Liver (tissue), 9 donors: Measurements from ENCODE around the gene CAMSAP1. TPM values are rescaled to one million over a fixed set of nuclear protein-coding genes. Genes with fewer than 3 reads are reported as not detected.
A peak's percentile ranks its signal among the peaks of the same experiment; 100 is the strongest.

Experiments used
- DNase-seq: peaks from one replicate; pipeline ENCODE4 v3.0.0-alpha.2; 2017; ENCODE audit warnings: low spot score
- H3K27ac ChIP-seq, 2 donors: one replicate each; pipeline ENCODE4 v1.7.0; 2013; ENCODE audit warnings: inconsistent platforms in 2 of 2, low read length in 2 of 2, control low read depth in 1 of 2, low read depth in 1 of 2, mild to moderate bottlenecking in 1 of 2
- H3K27me3 ChIP-seq, 4 donors: one replicate each; pipeline versions ENCODE4 v1.6.1 to v1.7.0; 2013; ENCODE audit warnings: low read length in 3 of 4, inconsistent platforms in 1 of 4, mild to moderate bottlenecking in 1 of 4, moderate library complexity in 1 of 4; ENCODE audit not compliant: control insufficient read depth in 4 of 4, insufficient read depth in 4 of 4
- H3K36me3 ChIP-seq, 4 donors: one replicate each; pipeline versions ENCODE4 v1.6.1 to v1.7.0; 2013; ENCODE audit warnings: low read length in 3 of 4, mild to moderate bottlenecking in 3 of 4, low read depth in 1 of 4, moderate library complexity in 1 of 4; ENCODE audit not compliant: control insufficient read depth in 4 of 4, insufficient read depth in 3 of 4
- H3K4me1 ChIP-seq, 4 donors: one replicate each; pipeline versions ENCODE4 v1.6.1 to v1.7.0; 2013; ENCODE audit warnings: low read length in 3 of 4, mild to moderate bottlenecking in 3 of 4, moderate library complexity in 1 of 4; ENCODE audit not compliant: control insufficient read depth in 4 of 4, insufficient read depth in 4 of 4
- H3K4me3 ChIP-seq, 3 donors: one replicate each; pipeline versions ENCODE4 v1.6.1 to v1.7.0; 2013; ENCODE audit warnings: low read length in 3 of 3, control low read depth in 1 of 3, low read depth in 1 of 3, mild to moderate bottlenecking in 1 of 3
- H3K9ac ChIP-seq, 2 donors: one replicate each; pipeline ENCODE4 v1.7.0; 2013; ENCODE audit warnings: low read length in 2 of 2, mild to moderate bottlenecking in 2 of 2, moderate library complexity in 2 of 2, control low read depth in 1 of 2, low read depth in 1 of 2
- H3K9me3 ChIP-seq, 4 donors: one replicate each; pipeline versions ENCODE4 v1.6.1 to v1.7.0; 2013; ENCODE audit warnings: low read length in 3 of 4; ENCODE audit not compliant: control insufficient read depth in 4 of 4
- ATF3 ChIP-seq: IDR thresholded peaks from 2 replicates; pipeline ENCODE4 v1.6.1; 2016; ENCODE audit warnings: antibody characterized with exemption
- CTCF ChIP-seq: fragments of 150-350 bp; IDR thresholded peaks from 2 replicates; pipeline ENCODE4 v1.5.1; 2017; ENCODE audit warnings: improper control_type of control experiment, low read depth, low read length; ENCODE audit not compliant: missing input control
- EGR1 ChIP-seq, 2 donors: IDR thresholded peaks; 2 replicates each; pipeline ENCODE4 v1.6.1; 2016 to 2018; ENCODE audit warnings: antibody characterized with exemption in 2 of 2, low read depth in 2 of 2
- FOXA2 ChIP-seq: IDR thresholded peaks from 2 replicates; pipeline ENCODE4 v1.6.1; 2016; ENCODE audit warnings: antibody characterized with exemption
- GABPA ChIP-seq, 2 donors: IDR thresholded peaks in 1 of 2; conservative IDR thresholded peaks in 1 of 2; 2 replicates each; pipeline ENCODE4 v1.6.1; 2016; ENCODE audit warnings: antibody characterized with exemption in 2 of 2, mild to moderate bottlenecking in 1 of 2, moderate library complexity in 1 of 2
- HNF4A ChIP-seq, 2 donors: conservative IDR thresholded peaks; 2 replicates each; pipeline ENCODE4 v1.6.1; 2016; ENCODE audit warnings: antibody characterized with exemption in 2 of 2, mild to moderate bottlenecking in 2 of 2
- HNF4G ChIP-seq: IDR thresholded peaks from 2 replicates; pipeline ENCODE4 v1.6.1; 2016; ENCODE audit warnings: antibody characterized with exemption
- JUND ChIP-seq, 2 donors: IDR thresholded peaks; 2 replicates each; pipeline ENCODE4 v1.6.1; 2016; ENCODE audit warnings: antibody characterized with exemption in 2 of 2
- NR2F2 ChIP-seq: IDR thresholded peaks from 2 replicates; pipeline ENCODE4 v1.6.1; 2016; ENCODE audit warnings: antibody characterized with exemption
- RAD21 ChIP-seq, 2 donors: IDR thresholded peaks; 2 replicates each; pipeline ENCODE4 v1.6.1; 2016; ENCODE audit warnings: antibody characterized with exemption in 2 of 2, mild to moderate bottlenecking in 2 of 2
- RXRA ChIP-seq, 2 donors: IDR thresholded peaks; 2 replicates each; pipeline ENCODE4 v1.6.1; 2017 to 2018; ENCODE audit warnings: antibody characterized with exemption in 2 of 2, mild to moderate bottlenecking in 1 of 2
- SP1 ChIP-seq: IDR thresholded peaks from 2 replicates; pipeline ENCODE4 v1.6.1; 2018; ENCODE audit warnings: antibody characterized with exemption, mild to moderate bottlenecking
- TAF1 ChIP-seq: conservative IDR thresholded peaks from 2 replicates; pipeline ENCODE4 v1.6.1; 2016; ENCODE audit warnings: antibody characterized with exemption, mild to moderate bottlenecking
- YY1 ChIP-seq: IDR thresholded peaks from 2 replicates; pipeline ENCODE4 v1.6.1; 2016; ENCODE audit warnings: antibody characterized with exemption, mild to moderate bottlenecking
- ZBTB33 ChIP-seq: IDR thresholded peaks from 2 replicates; pipeline ENCODE4 v1.6.1; 2016; ENCODE audit warnings: antibody characterized with exemption
- WGBS: extraction: QIAGEN DNeasy Blood & Tissue Kit; methylation state at CpG from one replicate; pipeline ENCODE4 v1.1.7; 2013; 5-methylcytosine and 5-hydroxymethylcytosine counted together
- polyA plus RNA-seq, 2 donors: library from polyadenylated mRNA; stranded (reverse) in 1 of 2; unstranded in 1 of 2; fragments of 200-250 nt in 1 of 2; fragments of >200 nt in 1 of 2; fragmentation: Nextera tagmentation in 1 of 2; extraction: Ambion mirVana in 1 of 2; gene quantifications; one replicate each; pipeline versions ENCODE4 v1.2.1 to v1.2.3, GENCODE V29; 2013 to 2015
- total RNA-seq, 2 donors: library from RNA; depleted of rRNA; stranded (reverse); fragments of >200 nt; gene quantifications; one replicate each; pipeline ENCODE4 v1.2.3, GENCODE V29; 2014
- TF ChIP-seq, protein P1 (sequence below): IDR thresholded peaks from 2 replicates; pipeline ENCODE4 v1.6.1; 2016; ENCODE audit warnings: antibody characterized with exemption
- donor health status: healthy.
- donor health status: healthy.
- donor health status: healthy.
- donor health status: healthy.
- donor health status: healthy.

CAMSAP1 gene
- total and polyA plus RNA-seq, 4 donors: 0.97 to 6.4 (median 5.1) TPM

DNA sequence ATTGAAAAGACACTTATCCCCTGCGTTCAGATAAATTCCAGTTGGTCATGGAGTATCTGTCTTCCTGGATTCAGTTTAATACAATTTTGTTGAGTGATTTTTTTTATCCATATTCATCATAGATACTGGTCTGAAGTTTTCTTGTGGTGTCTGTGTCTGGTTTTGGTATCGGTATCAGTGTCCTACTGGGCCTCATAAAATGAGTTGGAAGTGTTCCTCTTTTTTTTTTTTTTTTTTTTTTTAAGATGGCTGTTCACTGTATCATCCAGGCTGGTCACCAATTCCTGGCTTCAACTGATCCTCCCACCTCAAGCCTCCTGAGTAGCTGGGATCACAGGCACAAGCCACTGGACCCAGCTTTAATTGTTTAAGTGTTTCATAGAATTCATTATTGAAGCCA lies 2.9 kb upstream of the CAMSAP1 start:
- no peak overlapping the region for H3K4me3 ChIP-seq
- DNase-seq: no peak
- TF ChIP-seq YY1 (no peak), EGR1 (IDR thresholded peaks at IDR 0.05; ENCODE audit: low read depth in 2 of 2) (no peak), TAF1 (no peak), JUND (IDR thresholded peaks at IDR 0.05) (no peak), NR2F2 (no peak), HNF4G (no peak), GABPA (IDR thresholded peaks at IDR 0.05 in 1 of 2, conservative IDR thresholded peaks at IDR 0.05 in 1 of 2) (no peak), ATF3 (no peak), SP1 (no peak), HNF4A (conservative IDR thresholded peaks at IDR 0.05) (no peak), FOXA2 (no peak), RXRA (IDR thresholded peaks at IDR 0.05) (no peak), RAD21 (IDR thresholded peaks at IDR 0.05) (no peak)
- peaks cover 8 to 27% (median 22%) of the 10 kb centered on the region in 4 donors for H3K4me1 ChIP-seq
- H3K9me3 ChIP-seq: peaks cover 2 to 16% (median 13%) of the 10 kb centered on the region in 4 donors
- H3K9ac ChIP-seq: no peak overlapping the region
- no peaks in the 10 kb centered on the region for H3K27me3 ChIP-seq
- H3K27ac ChIP-seq: no peak overlapping the region
- 93% methylated on average over 2 of the region's 2 CpGs for whole genome bisulfite sequencing
- H3K36me3 ChIP-seq: peaks cover 9 to 33% (median 18%) of the 10 kb centered on the region in 4 donors

- peaks cover 3 to 25% (median 10%) of the 10 kb centered on the region in 4 donors for H3K36me3 ChIP-seq
- H3K27ac ChIP-seq: no peak overlapping the region
- TF ChIP-seq, protein P1, sequence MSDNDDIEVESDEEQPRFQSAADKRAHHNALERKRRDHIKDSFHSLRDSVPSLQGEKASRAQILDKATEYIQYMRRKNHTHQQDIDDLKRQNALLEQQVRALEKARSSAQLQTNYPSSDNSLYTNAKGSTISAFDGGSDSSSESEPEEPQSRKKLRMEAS: no peak
- TF ChIP-seq EGR1 (IDR thresholded peaks at IDR 0.05; ENCODE audit: low read depth in 2 of 2) (no peak), NR2F2 (no peak), HNF4A (conservative IDR thresholded peaks at IDR 0.05) (no peak), GABPA (IDR thresholded peaks at IDR 0.05 in 1 of 2, conservative IDR thresholded peaks at IDR 0.05 in 1 of 2) (no peak), RXRA (IDR thresholded peaks at IDR 0.05) (no peak), CTCF (no peak), SP1 (no peak)
- DNase-seq: no peak
- H3K9me3 ChIP-seq: peaks cover 2 to 8% (median 5%) of the 10 kb centered on the region in 4 donors
- peaks cover 8 to 30% (median 23%) of the 10 kb centered on the region in 4 donors for H3K4me1 ChIP-seq
- no peak overlapping the region for H3K9ac ChIP-seq
- 94% methylated on average over 6 of the region's 6 CpGs for WGBS
- no peak overlapping the region for H3K4me3 ChIP-seq
- no peaks in the 10 kb centered on the region for H3K27me3 ChIP-seq
Measured at GRCh38 chr9:135909371-135909770, 2.0 kb upstream of the CAMSAP1 start.

- Histone ChIP-seq H3K36me3 (peaks cover 3 to 22% (median 9%) of the 10 kb centered on the region in 4 donors), H3K9ac (no peak overlapping the region), H3K27ac (no peak overlapping the region), H3K4me3 (peak overlapping the region in 1 of 3 donors; percentile 35), H3K4me1 (peaks cover 8 to 30% (median 23%) of the 10 kb centered on the region in 4 donors), H3K9me3 (peaks cover 2 to 6% (median 4%) of the 10 kb centered on the region in 4 donors), H3K27me3 (no peaks in the 10 kb centered on the region)
- DNase-seq: no peak
- 91% methylated on average over 12 of the region's 12 CpGs for WGBS
- TF ChIP-seq YY1: no peak
- TF ChIP-seq RAD21 (IDR thresholded peaks at IDR 0.05): no peak
- no peak for TF ChIP-seq EGR1 (IDR thresholded peaks at IDR 0.05; ENCODE audit: low read depth in 2 of 2)
- no peak for TF ChIP-seq GABPA (IDR thresholded peaks at IDR 0.05 in 1 of 2, conservative IDR thresholded peaks at IDR 0.05 in 1 of 2)
- no peak for TF ChIP-seq TAF1
- no peak for TF ChIP-seq CTCF
- no peak for TF ChIP-seq JUND (IDR thresholded peaks at IDR 0.05)
- TF ChIP-seq HNF4G: no peak
- no peak for TF ChIP-seq ZBTB33
Measured at GRCh38 chr9:135908754-135909204, 1.4 kb upstream of the CAMSAP1 start.
